ENCODE results near the gene CACNA1C.
A peak's percentile ranks its signal among the peaks of the same experiment; 100 is the strongest.

CACNA1C gene

GRCh38 chr12:2638273-2639019, 585.7 kb downstream of the CACNA1C start:
- no peak for DNase-seq

- no peak for DNase-seq
Measured at GRCh38 chr12:2639020-2639298, 586.2 kb downstream of the CACNA1C start.

- DNase-seq, result no peak
Measured at GRCh38 chr12:2640281-2640680, 587.5 kb downstream of the CACNA1C start.

- DNase-seq, result peak; percentile 85 to 94 (median 90)
Measured at GRCh38 chr12:2640709-2641108, 587.9 kb downstream of the CACNA1C start.

- DNase-seq, result peak; percentile 22 to 54 (median 27)
Measured at GRCh38 chr12:2641207-2641606, 588.4 kb downstream of the CACNA1C start.

- no peak for DNase-seq
Measured at GRCh38 chr12:2641761-2642160, 589.0 kb downstream of the CACNA1C start.

GRCh38 chr12:2642176-2642892, 589.5 kb downstream of the CACNA1C start:
- no peak for DNase-seq

GRCh38 chr12:2642896-2643425, 590.2 kb downstream of the CACNA1C start:
- DNase-seq, result no peak

- DNase-seq, result no peak
Measured at GRCh38 chr12:2643576-2644135, 590.9 kb downstream of the CACNA1C start.

- no peak for DNase-seq
Measured at GRCh38 chr12:2644683-2645405, 592.1 kb downstream of the CACNA1C start.

- no peak for DNase-seq
Measured at GRCh38 chr12:2645460-2645859, 592.7 kb downstream of the CACNA1C start.

GRCh38 chr12:2646341-2646740, 593.6 kb downstream of the CACNA1C start:
- no peak for DNase-seq

- no peak for DNase-seq
Measured at GRCh38 chr12:2647186-2647585, 594.4 kb downstream of the CACNA1C start.

- DNase-seq, result no peak
Measured at GRCh38 chr12:2648406-2648805, 595.6 kb downstream of the CACNA1C start.

GRCh38 chr12:2649201-2650030, 596.6 kb downstream of the CACNA1C start:
- no peak for DNase-seq

GRCh38 chr12:2650261-2651067, 597.7 kb downstream of the CACNA1C start:
- DNase-seq, result no peak

GRCh38 chr12:2651068-2651965, 598.5 kb downstream of the CACNA1C start:
- DNase-seq, result no peak

- DNase-seq, result no peak
Measured at GRCh38 chr12:2652011-2652400, 599.2 kb downstream of the CACNA1C start.

GRCh38 chr12:2652401-2653081, 599.8 kb downstream of the CACNA1C start:
- no peak for DNase-seq
